ENCODE measurements around the gene UBAC2. TPM values are rescaled to one million over a fixed set of nuclear protein-coding genes. Genes with fewer than 3 reads are reported as not detected.
A peak's percentile ranks its signal among the peaks of the same experiment; 100 is the strongest.

Gene UBAC2
- polyA plus RNA-seq, 6 donors from 2014 or later, result 107 to 132 (median 115) TPM

GRCh38 chr13:99339736-99340397, 139.2 kb downstream of the UBAC2 start:
- Mint-ChIP-seq H3K4me1 (peaks cover 40 to 52% (median 48%) of the 10 kb centered on the region in 3 donors), H3K27me3 (no peaks in the 10 kb centered on the region), H3K9me3 (no peaks in the 10 kb centered on the region), H3K4me3 (no peak overlapping the region), H3K36me3 (peaks cover 40 to 41% of the 10 kb centered on the region in 2 donors), H3K27ac (peak overlapping the region in 1 of 6 donors; percentile 29)
- ATAC-seq (ENCODE audit: low read depth in 2 of 2), result no peak
- DNase-seq, result no peak

GRCh38 chr13:99340638-99341037, 140.0 kb downstream of the UBAC2 start:
- ATAC-seq (ENCODE audit: low read depth in 2 of 2) (no peak), DNase-seq (no peak)
- Mint-ChIP-seq H3K4me3 (no peak overlapping the region), H3K4me1 (peaks cover 39 to 48% (median 45%) of the 10 kb centered on the region in 3 donors), H3K9me3 (no peaks in the 10 kb centered on the region), H3K36me3 (peaks cover 44 to 45% of the 10 kb centered on the region in 2 donors), H3K27me3 (no peaks in the 10 kb centered on the region), H3K27ac (peak overlapping the region in 2 of 6 donors; percentile 43 to 60)

GRCh38 chr13:99341969-99342722, 141.5 kb downstream of the UBAC2 start:
- Mint-ChIP-seq H3K27ac (peak overlapping the region in 4 of 6 donors; percentile 32 to 57 (median 49)), H3K27me3 (no peaks in the 10 kb centered on the region)

GRCh38 chr13:99342723-99343315, 142.2 kb downstream of the UBAC2 start:
- ATAC-seq (ENCODE audit: low read depth in 2 of 2), result no peak
- Mint-ChIP-seq H3K4me3 (no peak overlapping the region), H3K9me3 (no peaks in the 10 kb centered on the region), H3K27ac (peak overlapping the region in 4 of 6 donors; percentile 32 to 57 (median 44)), H3K27me3 (no peaks in the 10 kb centered on the region), H3K4me1 (peaks cover 44 to 50% (median 49%) of the 10 kb centered on the region in 3 donors), H3K36me3 (peaks cover 48 to 55% of the 10 kb centered on the region in 2 donors)
- no peak for DNase-seq

More at GRCh38 chr13:99341969-99342722, 141.5 kb downstream of the UBAC2 start:
- Mint-ChIP-seq H3K9me3 (no peaks in the 10 kb centered on the region), H3K36me3 (peaks cover 50 to 54% of the 10 kb centered on the region in 2 donors), H3K4me3 (no peak overlapping the region), H3K4me1 (peaks cover 42 to 49% (median 47%) of the 10 kb centered on the region in 3 donors)
- ATAC-seq (ENCODE audit: low read depth in 2 of 2), result no peak
- DNase-seq, result no peak

- Mint-ChIP-seq H3K27me3 (no peaks in the 10 kb centered on the region), H3K27ac (peak overlapping the region; percentile 54 to 94 (median 80)), H3K9me3 (no peaks in the 10 kb centered on the region), H3K36me3 (peaks cover 59 to 71% of the 10 kb centered on the region in 2 donors), H3K4me1 (peaks cover 54 to 56% (median 55%) of the 10 kb centered on the region in 3 donors), H3K4me3 (no peak overlapping the region)
- DNase-seq (no peak), ATAC-seq (ENCODE audit: low read depth in 2 of 2) (no peak)
Observed at GRCh38 chr13:99344610-99345208, 144.1 kb downstream of the UBAC2 start.

- peaks cover 54 to 57% (median 55%) of the 10 kb centered on the region in 3 donors for H3K4me1 Mint-ChIP-seq
- DNase-seq, result no peak
- peaks cover 55 to 73% of the 10 kb centered on the region in 2 donors for H3K36me3 Mint-ChIP-seq
- no peaks in the 10 kb centered on the region for H3K27me3 Mint-ChIP-seq
- no peak overlapping the region for H3K4me3 Mint-ChIP-seq
- H3K9me3 Mint-ChIP-seq, result no peaks in the 10 kb centered on the region
- H3K27ac Mint-ChIP-seq, result peak overlapping the region; percentile 7 to 94 (median 80)
- no peak for ATAC-seq (ENCODE audit: low read depth in 2 of 2)
Observed at GRCh38 chr13:99345345-99345744, 144.7 kb downstream of the UBAC2 start.

GRCh38 chr13:99346335-99347042, 145.8 kb downstream of the UBAC2 start:
- DNase-seq (no peak), ATAC-seq (ENCODE audit: low read depth in 2 of 2) (no peak)
- H3K36me3 Mint-ChIP-seq, result peaks cover 43 to 65% of the 10 kb centered on the region in 2 donors
- peak overlapping the region; percentile 60 to 95 (median 90) for H3K27ac Mint-ChIP-seq
- H3K4me3 Mint-ChIP-seq, result peak overlapping the region in 4 of 8 donors; percentile 6 to 69 (median 48)
- no peaks in the 10 kb centered on the region for H3K9me3 Mint-ChIP-seq
- peaks cover 50 to 51% (median 51%) of the 10 kb centered on the region in 3 donors for H3K4me1 Mint-ChIP-seq
- no peaks in the 10 kb centered on the region for H3K27me3 Mint-ChIP-seq

- Mint-ChIP-seq H3K36me3 (peaks cover 38 to 56% of the 10 kb centered on the region in 2 donors), H3K4me1 (peaks cover 48 to 52% (median 49%) of the 10 kb centered on the region in 3 donors), H3K4me3 (peak overlapping the region in 3 of 8 donors; percentile 34 to 51 (median 41)), H3K27me3 (no peaks in the 10 kb centered on the region), H3K27ac (peak overlapping the region; percentile 79 to 95 (median 91)), H3K9me3 (no peaks in the 10 kb centered on the region)
- DNase-seq, result no peak
- peak in 1 of 2 donors; percentile 29 for ATAC-seq (ENCODE audit: low read depth in 2 of 2)
Observed at GRCh38 chr13:99347335-99347878, 146.8 kb downstream of the UBAC2 start.

- no peaks in the 10 kb centered on the region for H3K9me3 Mint-ChIP-seq
- ATAC-seq (ENCODE audit: low read depth in 2 of 2) (peak; percentile 44 to 64), DNase-seq (no peak)
- peaks cover 38 to 52% of the 10 kb centered on the region in 2 donors for H3K36me3 Mint-ChIP-seq
- peak overlapping the region in 4 of 8 donors; percentile 34 to 54 (median 46) for H3K4me3 Mint-ChIP-seq
- H3K27me3 Mint-ChIP-seq, result no peaks in the 10 kb centered on the region
- H3K4me1 Mint-ChIP-seq, result peaks cover 51 to 56% (median 52%) of the 10 kb centered on the region in 3 donors
- H3K27ac Mint-ChIP-seq, result peak overlapping the region; percentile 88 to 95 (median 94)
Observed at GRCh38 chr13:99347911-99348451, 147.3 kb downstream of the UBAC2 start.

GRCh38 chr13:99350191-99350590, 149.5 kb downstream of the UBAC2 start:
- Mint-ChIP-seq H3K27ac (peak overlapping the region in 5 of 6 donors; percentile 44 to 96 (median 90)), H3K4me1 (peaks cover 57 to 72% (median 65%) of the 10 kb centered on the region in 3 donors), H3K9me3 (no peaks in the 10 kb centered on the region), H3K36me3 (peaks cover 20 to 53% of the 10 kb centered on the region in 2 donors), H3K27me3 (no peaks in the 10 kb centered on the region), H3K4me3 (no peak overlapping the region)
- ATAC-seq (ENCODE audit: low read depth in 2 of 2) (no peak), DNase-seq (no peak)

- Mint-ChIP-seq H3K4me3 (no peak overlapping the region), H3K4me1 (peaks cover 57 to 71% (median 69%) of the 10 kb centered on the region in 3 donors), H3K27me3 (no peaks in the 10 kb centered on the region), H3K36me3 (peaks cover 13 to 40% of the 10 kb centered on the region in 2 donors), H3K27ac (peak overlapping the region in 3 of 6 donors; percentile 63 to 96 (median 67)), H3K9me3 (no peaks in the 10 kb centered on the region)
- ATAC-seq (ENCODE audit: low read depth in 2 of 2) (no peak), DNase-seq (no peak)
Observed at GRCh38 chr13:99351772-99352171, 151.1 kb downstream of the UBAC2 start.

Data from naive B cell (primary cell).